GM23338 (cell line): ENCODE measurements around the gene TBC1D14. TPM values are rescaled to one million over a fixed set of nuclear protein-coding genes. Genes with fewer than 3 reads are reported as not detected.

Source experiments
- ATAC-seq: fragments of 200-7000 bp; cut with Tn5 transposase; 3 replicates; pipeline ENCODE4 v1.9.1; 2020
- DNase-seq: peaks from one replicate; pipeline ENCODE4 v3.0.0-alpha.2; 2015; ENCODE audit warnings: low spot score
- H2AFZ ChIP-seq: fragments of 200-600 bp; sonication (generic); 2 replicates; pipeline ENCODE4 v1.8.0; 2016; ENCODE audit warnings: antibody characterized with exemption, mild to moderate bottlenecking, moderate library complexity
- H3F3A ChIP-seq: fragments of 200-600 bp; sonication (generic); replicated peaks from 2 replicates; pipeline ENCODE4 v1.8.0; 2017; ENCODE audit warnings: antibody characterized with exemption, mixed run types, low read depth
- H3K27ac ChIP-seq: fragments of 200-600 bp; sonication (generic); 2 replicates; pipeline ENCODE4 v1.6.1; 2016; ENCODE audit warnings: low read depth
- H3K27me3 ChIP-seq: fragments of 200-600 bp; sonication (generic); 2 replicates; pipeline ENCODE4 v1.8.0; 2016; ENCODE audit warnings: mild to moderate bottlenecking, mixed run types, moderate library complexity; ENCODE audit not compliant: insufficient read depth
- H3K36me3 ChIP-seq: fragments of 200-600 bp; sonication (generic); 2 replicates; pipeline ENCODE4 v1.8.0; 2016; ENCODE audit warnings: mild to moderate bottlenecking; ENCODE audit not compliant: insufficient read depth
- H3K4me1 ChIP-seq: fragments of 200-600 bp; sonication (generic); 2 replicates; pipeline ENCODE4 v1.8.0; 2016; ENCODE audit warnings: mild to moderate bottlenecking, moderate library complexity; ENCODE audit not compliant: insufficient read depth
- H3K4me2 ChIP-seq: fragments of 200-600 bp; sonication (generic); 2 replicates; pipeline ENCODE4 v1.7.1; 2017; ENCODE audit warnings: mixed run types
- H3K4me3 ChIP-seq: fragments of 200-600 bp; sonication (generic); 2 replicates; pipeline ENCODE4 v1.6.1; 2016; ENCODE audit warnings: mixed run types
- H3K79me2 ChIP-seq: fragments of 200-600 bp; sonication (generic); replicated peaks from 2 replicates; pipeline ENCODE4 v1.8.0; 2017; ENCODE audit warnings: mild to moderate bottlenecking; ENCODE audit not compliant: insufficient read depth
- H3K9me2 ChIP-seq: fragments of 200-600 bp; sonication (generic); 2 replicates; pipeline ENCODE4 v1.8.0; 2017; ENCODE audit not compliant: insufficient read depth
- H4K20me1 ChIP-seq: fragments of 200-600 bp; sonication (generic); replicated peaks from 2 replicates; pipeline ENCODE4 v1.8.0; 2017; ENCODE audit warnings: mild to moderate bottlenecking; ENCODE audit not compliant: insufficient read depth
- H3K27ac Mint-ChIP-seq: 2 replicates; pipeline ENCODE4 v1.8.0; 2020; ENCODE audit warnings: inconsistent platforms, mild to moderate bottlenecking, moderate library complexity, mixed read lengths
- H3K27me3 Mint-ChIP-seq: 3 replicates; pipeline ENCODE4 v1.8.0; 2022; ENCODE audit warnings: low read depth, mild to moderate bottlenecking, moderate library complexity, mixed read lengths, inconsistent platforms; ENCODE audit not compliant: insufficient read depth, poor library complexity
- H3K36me3 Mint-ChIP-seq: 3 replicates; pipeline ENCODE4 v1.8.0; 2021; ENCODE audit warnings: low read depth, mild to moderate bottlenecking, inconsistent platforms, moderate library complexity, mixed read lengths
- H3K4me1 Mint-ChIP-seq: 3 replicates; pipeline ENCODE4 v1.8.0; 2020; ENCODE audit warnings: mild to moderate bottlenecking, inconsistent platforms, mixed read lengths
- H3K4me3 Mint-ChIP-seq: 3 replicates; pipeline ENCODE4 v1.8.0; 2021; ENCODE audit warnings: moderate library complexity, mild to moderate bottlenecking, inconsistent platforms, mixed read lengths
- H3K9me3 Mint-ChIP-seq: 3 replicates; pipeline ENCODE4 v1.8.0; 2020; ENCODE audit warnings: moderate library complexity, mild to moderate bottlenecking, inconsistent platforms, mixed read lengths
- CREB1 ChIP-seq: fragments of 250-450 bp; sonication (Bioruptor Pico); IDR thresholded peaks from 2 replicates; pipeline ENCODE4 v1.5.0; 2020; ENCODE audit warnings: low read depth, mild to moderate bottlenecking, moderate library complexity
- JUNB ChIP-seq: IDR thresholded peaks from one replicate; pipeline ENCODE4 v1.6.1; 2016; ENCODE audit warnings: antibody characterized with exemption; ENCODE audit not compliant: unreplicated experiment
- NANOG ChIP-seq: IDR thresholded peaks from 2 replicates; pipeline ENCODE4 v1.6.1; 2016; ENCODE audit warnings: antibody characterized with exemption, borderline replicate concordance
- POLR2AphosphoS5 ChIP-seq: IDR thresholded peaks from 2 replicates; pipeline ENCODE4 v1.6.1; 2016; ENCODE audit warnings: antibody characterized with exemption, low read depth
- STAT1 ChIP-seq: IDR thresholded peaks from one replicate; pipeline ENCODE4 v1.6.1; 2016; ENCODE audit warnings: antibody characterized with exemption; ENCODE audit not compliant: unreplicated experiment
- ZNF114 ChIP-seq: fragments of 250-450 bp; sonication (Bioruptor Pico); IDR thresholded peaks from 2 replicates; pipeline ENCODE4 v1.5.0; 2020; ENCODE audit warnings: mild to moderate bottlenecking, moderate library complexity
- polyA plus RNA-seq: library from polyadenylated mRNA; unstranded; fragments of >200 nt; fragmentation: Nextera tagmentation; extraction: Ambion mirVana; gene quantifications from 2 replicates; pipeline ENCODE4 v1.2.1, GENCODE V29; 2016
- total RNA-seq: library from RNA; depleted of rRNA; stranded (reverse); fragments of >200 nt; shearing (Covaris generic); gene quantifications from 2 replicates; pipeline ENCODE4 v1.2.3, GENCODE V29; 2014
- TF ChIP-seq, protein P1 (sequence below): IDR thresholded peaks from 2 replicates; pipeline ENCODE4 v1.6.1; 2016; ENCODE audit warnings: antibody characterized with exemption

Gene TBC1D14
- total and polyA plus RNA-seq, 2 experiments from 2014 or later = 18.2 to 59.7 TPM

DNA sequence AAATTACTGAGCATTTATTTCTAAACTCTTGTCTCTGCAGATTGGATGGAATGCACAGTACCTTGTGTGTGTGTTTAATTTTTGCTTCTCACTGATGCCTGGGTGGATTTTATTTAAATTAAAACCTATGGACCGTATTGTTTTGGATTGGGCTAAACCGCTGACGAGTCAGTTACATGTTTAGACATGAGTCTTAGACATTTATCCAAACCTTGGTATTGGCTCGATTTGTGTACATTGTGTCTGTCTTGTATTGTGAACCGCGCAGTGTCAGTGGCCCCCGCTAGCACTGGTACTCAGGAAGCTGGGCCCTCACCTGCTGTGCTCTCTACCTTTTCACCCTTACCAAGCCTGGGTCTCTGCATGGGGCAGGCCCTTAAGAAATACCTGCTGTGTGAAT is 92.7 kb downstream of the TBC1D14 start:
- Histone ChIP-seq H3K36me3 (peaks cover 19% of the 10 kb centered on the region; the same call in 1 of the 2 replicates), H3K4me3 (no peak overlapping the region), H3K27ac (no peak overlapping the region), H3K79me2 (peaks cover 16% of the 10 kb centered on the region), H3K27me3 (no peaks in the 10 kb centered on the region), H3K9me2 (no peaks in the 10 kb centered on the region), H3F3A (0 out of 2 replicates have a peak, but pooled peaks cover 4% of the 10 kb centered on the region), H3K4me1 (peaks cover 13% of the 10 kb centered on the region), H3K4me2 (no peak overlapping the region), H4K20me1 (peaks cover 48% of the 10 kb centered on the region), H2AFZ (no peak overlapping the region)
- TF ChIP-seq POLR2AphosphoS5 (no peak), NANOG (no peak), ZNF114 (no peak), STAT1 (no peak), CREB1 (CRISPR knock-in tag) (no peak)
- TF ChIP-seq, protein P1, sequence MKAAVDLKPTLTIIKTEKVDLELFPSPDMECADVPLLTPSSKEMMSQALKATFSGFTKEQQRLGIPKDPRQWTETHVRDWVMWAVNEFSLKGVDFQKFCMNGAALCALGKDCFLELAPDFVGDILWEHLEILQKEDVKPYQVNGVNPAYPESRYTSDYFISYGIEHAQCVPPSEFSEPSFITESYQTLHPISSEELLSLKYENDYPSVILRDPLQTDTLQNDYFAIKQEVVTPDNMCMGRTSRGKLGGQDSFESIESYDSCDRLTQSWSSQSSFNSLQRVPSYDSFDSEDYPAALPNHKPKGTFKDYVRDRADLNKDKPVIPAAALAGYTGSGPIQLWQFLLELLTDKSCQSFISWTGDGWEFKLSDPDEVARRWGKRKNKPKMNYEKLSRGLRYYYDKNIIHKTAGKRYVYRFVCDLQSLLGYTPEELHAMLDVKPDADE = no peak
- peaks cover 7% of the 10 kb centered on the region for H3K27me3 Mint-ChIP-seq
- ATAC-seq = no peak
- no peak overlapping the region for H3K4me3 Mint-ChIP-seq
- H3K36me3 Mint-ChIP-seq = peaks cover 75% of the 10 kb centered on the region
- peaks cover 9% of the 10 kb centered on the region for H3K4me1 Mint-ChIP-seq
- no peaks in the 10 kb centered on the region for H3K9me3 Mint-ChIP-seq
- DNase-seq = no peak
- no peak overlapping the region for H3K27ac Mint-ChIP-seq

DNA sequence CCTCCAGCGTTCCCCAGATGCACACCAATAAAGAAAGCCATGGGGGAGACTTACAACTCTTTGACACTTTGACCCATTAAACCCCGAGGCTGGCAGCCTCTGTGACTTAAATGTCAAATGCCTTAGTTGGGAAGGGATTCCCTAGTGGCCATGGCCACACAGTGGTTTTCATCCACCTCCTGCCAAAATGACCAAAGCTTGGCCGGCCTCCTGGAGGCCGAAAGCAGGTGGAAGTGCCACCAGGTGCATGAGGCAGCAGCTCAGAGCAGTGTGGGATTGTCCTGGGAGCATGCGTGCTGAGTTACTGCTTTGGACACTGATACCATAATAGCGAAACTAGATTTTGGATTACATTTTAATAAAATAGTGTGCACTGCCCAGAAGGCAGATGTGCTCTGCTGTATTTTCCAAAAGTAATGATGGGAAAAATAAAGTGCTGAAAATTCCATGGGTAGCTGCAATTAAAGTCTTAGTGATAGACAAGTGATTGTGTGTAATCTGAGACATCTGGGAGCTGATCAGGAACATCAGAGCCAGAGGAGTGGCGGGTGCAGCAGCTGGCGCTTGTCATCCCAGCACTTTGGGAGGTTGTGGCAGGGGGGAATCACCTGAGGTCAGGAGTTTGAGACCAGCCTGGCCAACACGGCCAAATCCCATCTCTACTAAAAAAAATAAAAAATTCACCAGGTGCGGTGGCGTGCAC is 93.7 kb downstream of the TBC1D14 start:
- no peaks in the 10 kb centered on the region for H3K27me3 ChIP-seq
- H3K4me1 Mint-ChIP-seq = peaks cover 19% of the 10 kb centered on the region
- no peaks in the 10 kb centered on the region for H3K9me2 ChIP-seq
- no peak overlapping the region for H3K27ac Mint-ChIP-seq
- DNase-seq (no peak), ATAC-seq (no peak)
- H3K27ac ChIP-seq = no peak overlapping the region
- H3K4me1 ChIP-seq = peaks cover 17% of the 10 kb centered on the region
- no peaks in the 10 kb centered on the region for H3K9me3 Mint-ChIP-seq
- H3K4me3 Mint-ChIP-seq = no peak overlapping the region
- H3K4me2 ChIP-seq = no peak overlapping the region
- TF ChIP-seq JUNB = no peak
- no peak for TF ChIP-seq STAT1
- TF ChIP-seq, protein P1 = no peak
- no peak for TF ChIP-seq NANOG
- 0 out of 2 replicates have a peak, but pooled peaks cover 4% of the 10 kb centered on the region for H3F3A ChIP-seq
- H4K20me1 ChIP-seq = peaks cover 55% of the 10 kb centered on the region
- peaks cover 75% of the 10 kb centered on the region for H3K36me3 Mint-ChIP-seq
- no peak overlapping the region for H2AFZ ChIP-seq
- H3K4me3 ChIP-seq = no peak overlapping the region
- H3K36me3 ChIP-seq = peaks cover 19% of the 10 kb centered on the region; the same call in 1 of the 2 replicates
- H3K79me2 ChIP-seq = peaks cover 17% of the 10 kb centered on the region
- H3K27me3 Mint-ChIP-seq = peaks cover 11% of the 10 kb centered on the region

DNA sequence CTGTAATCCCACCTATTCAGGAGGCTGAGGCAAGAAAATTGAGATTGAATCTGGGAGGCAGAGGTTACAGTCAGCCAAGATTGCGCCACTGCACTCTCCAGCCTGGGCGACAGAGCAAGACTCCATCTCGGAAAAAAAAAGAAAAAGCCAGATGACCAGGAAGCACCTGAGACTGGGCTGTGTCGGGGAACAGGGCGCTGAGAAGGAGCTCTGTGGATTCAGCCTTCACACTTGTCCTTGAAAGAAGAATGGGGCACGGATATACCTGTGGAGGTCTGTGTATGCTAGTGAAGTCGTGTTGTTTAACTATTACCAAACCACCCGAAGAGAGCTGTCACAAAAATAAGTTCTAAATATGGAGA is 94.2 kb downstream of the TBC1D14 start:
- no peaks in the 10 kb centered on the region for H3K9me3 Mint-ChIP-seq
- no peak overlapping the region for H3K4me3 Mint-ChIP-seq
- ATAC-seq = no peak
- TF ChIP-seq ZNF114 = no peak
- no peak for TF ChIP-seq JUNB
- H3K27me3 ChIP-seq = no peaks in the 10 kb centered on the region
- peaks cover 61% of the 10 kb centered on the region for H4K20me1 ChIP-seq
- 0 out of 2 replicates have a peak, but pooled peaks cover 4% of the 10 kb centered on the region for H3F3A ChIP-seq
- H3K79me2 ChIP-seq = peaks cover 22% of the 10 kb centered on the region
- peaks cover 77% of the 10 kb centered on the region for H3K36me3 Mint-ChIP-seq
- no peak for DNase-seq
- H3K4me3 ChIP-seq = no peak overlapping the region
- no peak overlapping the region for H3K27ac Mint-ChIP-seq
- peaks cover 22% of the 10 kb centered on the region for H3K4me1 Mint-ChIP-seq
- H3K36me3 ChIP-seq = peaks cover 19% of the 10 kb centered on the region; the same call in 1 of the 2 replicates
- H3K4me2 ChIP-seq = no peak overlapping the region
- no peaks in the 10 kb centered on the region for H3K9me2 ChIP-seq
- H3K27ac ChIP-seq = no peak overlapping the region
- H2AFZ ChIP-seq = no peak overlapping the region
- H3K27me3 Mint-ChIP-seq = peaks cover 13% of the 10 kb centered on the region
- peaks cover 17% of the 10 kb centered on the region for H3K4me1 ChIP-seq
